ENCODE data around the gene CARD19. TPM values are rescaled to one million over a fixed set of nuclear protein-coding genes. Genes with fewer than 3 reads are reported as not detected.

The CARD19 gene
- total and polyA plus RNA-seq, 2 of the 8 experiments (the other 6 are each of a cell fraction or from before 2014, with no cell fraction given), result 21.2 to 112 TPM

DNA sequence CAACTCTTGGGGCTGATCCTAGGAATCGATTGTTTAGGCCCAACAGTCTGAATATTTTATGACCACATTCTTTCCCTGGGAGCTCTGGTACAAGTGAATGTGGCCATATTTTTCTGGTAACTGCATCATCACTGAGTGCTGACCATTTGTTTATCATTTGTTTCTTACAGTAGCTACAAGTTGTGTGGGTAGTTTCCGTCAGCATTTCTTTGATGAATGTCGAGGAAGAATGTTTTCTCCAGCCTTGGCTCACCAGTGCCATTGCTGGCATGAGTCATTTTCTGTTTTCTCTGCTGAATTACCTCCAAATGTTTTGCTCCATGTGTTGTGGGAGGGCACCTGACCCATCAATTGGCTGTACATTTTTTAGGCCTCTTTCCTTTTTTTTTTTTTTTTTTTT lies 14.1 kb upstream of the CARD19 start (continued):
- TF ChIP-seq RAD21 (IDR thresholded peaks at IDR 0.05 in 1 of 2, conservative IDR thresholded peaks at IDR 0.05 in 1 of 2; ENCODE audit: low read depth in 2 of 2, low read length in 2 of 2) (no peak), KDM1A (IDR thresholded peaks at IDR 0.05; ENCODE audit: borderline replicate concordance, low read length) (no peak)

Measured in H1 (cell line).